Endodermal cell (in vitro differentiated cells): Measurements from ENCODE around the gene SLC44A1. TPM values are rescaled to one million over a fixed set of nuclear protein-coding genes. Genes with fewer than 3 reads are reported as not detected.

Experiments
- DNase-seq: peaks from one replicate; pipeline ENCODE4 v3.0.0-alpha.2; 2017
- H3K27ac ChIP-seq: 2 replicates; pipeline ENCODE4 v1.5.1; 2013; ENCODE audit warnings: mild to moderate bottlenecking, low read depth, low read length, moderate library complexity
- H3K27me3 ChIP-seq: 2 replicates; pipeline ENCODE4 v1.6.1; 2013; ENCODE audit warnings: mild to moderate bottlenecking, low read length, moderate library complexity; ENCODE audit not compliant: insufficient read depth, control insufficient read depth, poor library complexity, severe bottlenecking
- H3K36me3 ChIP-seq: 2 replicates; pipeline ENCODE4 v1.7.0; 2013; ENCODE audit warnings: mild to moderate bottlenecking, low read length, moderate library complexity; ENCODE audit not compliant: control insufficient read depth, insufficient read depth
- H3K4me1 ChIP-seq: one replicate; pipeline ENCODE4 v1.7.0; 2013; ENCODE audit warnings: low read length; ENCODE audit not compliant: control insufficient read depth, insufficient read depth
- H3K4me3 ChIP-seq: 2 replicates; pipeline ENCODE4 v1.5.1; 2013; ENCODE audit warnings: mild to moderate bottlenecking, low read length, moderate library complexity
- H3K9ac ChIP-seq: 2 replicates; pipeline ENCODE4 v1.6.1; 2013; ENCODE audit warnings: mild to moderate bottlenecking, low read length, moderate library complexity; ENCODE audit not compliant: poor library complexity, severe bottlenecking; ENCODE audit errors: extremely low read depth
- H3K9me3 ChIP-seq: 2 replicates; pipeline ENCODE4 v1.6.1; 2013; ENCODE audit warnings: mild to moderate bottlenecking, low read length, moderate library complexity; ENCODE audit not compliant: control insufficient read depth
- H3K27ac Mint-ChIP-seq: 2 replicates; pipeline ENCODE4 v1.8.0; 2020; ENCODE audit warnings: mixed read lengths
- H3K27me3 Mint-ChIP-seq: 2 replicates; pipeline ENCODE4 v1.8.0; 2021; ENCODE audit warnings: mild to moderate bottlenecking, mixed read lengths; ENCODE audit not compliant: insufficient read depth
- H3K36me3 Mint-ChIP-seq: 2 replicates; pipeline ENCODE4 v1.8.0; 2020; ENCODE audit warnings: low read depth, mixed read lengths
- H3K4me1 Mint-ChIP-seq: 2 replicates; pipeline ENCODE4 v1.8.0; 2020; ENCODE audit warnings: mixed read lengths
- H3K4me3 Mint-ChIP-seq: 2 replicates; pipeline ENCODE4 v1.8.0; 2020; ENCODE audit warnings: mild to moderate bottlenecking, moderate library complexity, mixed read lengths
- H3K9me3 Mint-ChIP-seq: 2 replicates; pipeline ENCODE4 v1.8.0; 2020; ENCODE audit warnings: mild to moderate bottlenecking, mixed read lengths
- CTCF ChIP-seq: fragments of 200-600 bp; sonication (generic); conservative IDR thresholded peaks from 2 replicates; pipeline ENCODE4 v1.5.0; 2021; ENCODE audit warnings: antibody characterized with exemption, mild to moderate bottlenecking
- WGBS, 2 experiments: methylation state at CpG; one replicate each; pipeline versions ENCODE4 v1.1.5 to v1.1.7; 2013; ENCODE audit warnings: missing lambda C conversion rate in 2 of 2, mixed read lengths in 1 of 2; ENCODE audit not compliant: insufficient coverage in 1 of 2, insufficient read length in 1 of 2; 5-methylcytosine and 5-hydroxymethylcytosine counted together
- total RNA-seq, 2 donors: library from RNA; stranded (reverse); fragmentation: NEBNext Ultra II Directional in 1 of 2; extraction: Animal tissue kit (Norgen Biotek cat#: 25700) in 1 of 2; gene quantifications; 2 replicates in 1 of 2; 3 replicates in 1 of 2; pipeline ENCODE4 v1.2.1, GENCODE V29; 2021

SLC44A1 gene
- total RNA-seq, 2 donors from 2014 or later: 69.7 to 73.4 TPM

GRCh38 chr9:105223544-105224140 lies 20.8 kb upstream of the SLC44A1 start:
- H3K36me3 Mint-ChIP-seq: peaks cover 32% of the 10 kb centered on the region
- TF ChIP-seq CTCF: no peak
- H3K27ac ChIP-seq: no peak overlapping the region
- no peak overlapping the region for H3K4me3 ChIP-seq
- H3K9me3 ChIP-seq: peaks cover 28% of the 10 kb centered on the region
- H3K36me3 ChIP-seq: no peaks in the 10 kb centered on the region
- DNase-seq: no peak
- peaks cover 24% of the 10 kb centered on the region for H3K9me3 Mint-ChIP-seq
- H3K4me1 ChIP-seq: no peaks in the 10 kb centered on the region
- no peaks in the 10 kb centered on the region for H3K27me3 ChIP-seq
- 75 to 96% methylated on average over 2 of the region's 2 CpGs for WGBS, 2 experiments
- H3K4me3 Mint-ChIP-seq: no peak overlapping the region
- no peak overlapping the region for H3K9ac ChIP-seq
- H3K27me3 Mint-ChIP-seq: no peaks in the 10 kb centered on the region
- H3K27ac Mint-ChIP-seq: no peak overlapping the region
- no peaks in the 10 kb centered on the region for H3K4me1 Mint-ChIP-seq

- no peak overlapping the region for H3K27ac ChIP-seq
- H3K4me3 Mint-ChIP-seq: no peak overlapping the region
- no peaks in the 10 kb centered on the region for H3K27me3 ChIP-seq
- no peak overlapping the region for H3K4me3 ChIP-seq
- no peaks in the 10 kb centered on the region for H3K27me3 Mint-ChIP-seq
- DNase-seq: no peak
- peaks cover 24% of the 10 kb centered on the region for H3K9me3 Mint-ChIP-seq
- no peak for TF ChIP-seq CTCF
- H3K36me3 Mint-ChIP-seq: peaks cover 32% of the 10 kb centered on the region
- H3K4me1 ChIP-seq: no peaks in the 10 kb centered on the region
- H3K27ac Mint-ChIP-seq: no peak overlapping the region
- no peaks in the 10 kb centered on the region for H3K36me3 ChIP-seq
- peaks cover 28% of the 10 kb centered on the region for H3K9me3 ChIP-seq
- no peak overlapping the region for H3K9ac ChIP-seq
- no peaks in the 10 kb centered on the region for H3K4me1 Mint-ChIP-seq
These were observed 18.4 kb upstream of the SLC44A1 start for GRCh38 chr9:105226055-105226454.

GRCh38 chr9:105232207-105232606 lies 12.2 kb upstream of the SLC44A1 start:
- no peak for TF ChIP-seq CTCF
- H3K9me3 ChIP-seq: no peaks in the 10 kb centered on the region

More at GRCh38 chr9:105232207-105232606, 12.2 kb upstream of the SLC44A1 start:
- H3K27ac Mint-ChIP-seq: no peak overlapping the region
- H3K36me3 Mint-ChIP-seq: no peaks in the 10 kb centered on the region
- Histone ChIP-seq H3K36me3 (no peaks in the 10 kb centered on the region), H3K27ac (no peak overlapping the region), H3K9ac (no peak overlapping the region), H3K4me3 (no peak overlapping the region), H3K4me1 (no peaks in the 10 kb centered on the region), H3K27me3 (no peaks in the 10 kb centered on the region)
- H3K4me3 Mint-ChIP-seq: no peak overlapping the region
- no peaks in the 10 kb centered on the region for H3K27me3 Mint-ChIP-seq
- no peaks in the 10 kb centered on the region for H3K9me3 Mint-ChIP-seq
- peaks cover 4% of the 10 kb centered on the region for H3K4me1 Mint-ChIP-seq
- no peak for DNase-seq
